HepG2 (cell line): ENCODE measurements around the gene TBX10. TPM values are rescaled to one million over a fixed set of nuclear protein-coding genes. Genes with fewer than 3 reads are reported as not detected.

Source experiments
- BCL6 ChIP-seq: IDR thresholded peaks from 2 replicates; pipeline ENCODE4 v1.6.1; 2016; ENCODE audit warnings: missing genetic modification reagents, missing compliant biosample characterization
- FLYWCH1 ChIP-seq: sonication (generic); formaldehyde crosslinking; IDR thresholded peaks from 2 replicates; pipeline ENCODE4 v1.8.1; 2023; ENCODE audit warnings: mild to moderate bottlenecking, missing genetic modification reagents
- HNRNPLL ChIP-seq: fragments of 200-400 bp; formaldehyde crosslinking; IDR thresholded peaks from 2 replicates; pipeline ENCODE4 v1.6.1; 2017; ENCODE audit warnings: mild to moderate bottlenecking, low read depth, low read length; ENCODE audit not compliant: poor library complexity, severe bottlenecking
- KDM5B ChIP-seq: sonication (generic); formaldehyde crosslinking; IDR thresholded peaks from 2 replicates; pipeline ENCODE4 v1.4.0; 2020; ENCODE audit warnings: missing genetic modification reagents, mild to moderate bottlenecking, borderline replicate concordance
- KDM6A ChIP-seq: IDR thresholded peaks from 2 replicates; pipeline ENCODE4 v1.6.1; 2016; ENCODE audit warnings: low read depth
- MEIS1 ChIP-seq: sonication (generic); formaldehyde crosslinking; IDR thresholded peaks from 2 replicates; pipeline ENCODE4 v1.9.0; 2021; ENCODE audit warnings: mild to moderate bottlenecking, missing genetic modification reagents, moderate library complexity, borderline replicate concordance
- NR2F6 ChIP-seq, 2 experiments: IDR thresholded peaks; 2 replicates each; pipeline ENCODE4 v1.6.1; 2016; ENCODE audit warnings: antibody characterized with exemption in 1 of 2, mild to moderate bottlenecking in 1 of 2
- PCBP2 ChIP-seq: fragments of 200-400 bp; formaldehyde crosslinking; optimal IDR thresholded peaks from 2 replicates; pipeline ENCODE3; 2018; ENCODE audit warnings: low read length, low read depth; ENCODE audit not compliant: poor library complexity, severe bottlenecking
- PRPF4 ChIP-seq: fragments of 200-400 bp; formaldehyde crosslinking; IDR thresholded peaks from 2 replicates; pipeline ENCODE4 v1.6.1; 2016; ENCODE audit warnings: low read length, low read depth; ENCODE audit not compliant: poor library complexity, severe bottlenecking
- TEAD3 ChIP-seq: optimal IDR thresholded peaks from 2 replicates; pipeline ENCODE3; 2016; ENCODE audit warnings: borderline replicate concordance
- ZFP36L2 ChIP-seq: sonication (generic); formaldehyde crosslinking; IDR thresholded peaks from 2 replicates; pipeline ENCODE4 v1.4.0; 2020; ENCODE audit warnings: missing genetic modification reagents
- ZNF354B ChIP-seq: sonication (generic); formaldehyde crosslinking; IDR thresholded peaks from 2 replicates; pipeline ENCODE4 v1.8.0; 2022; ENCODE audit warnings: mild to moderate bottlenecking, missing genetic modification reagents
- ZNF383 ChIP-seq: sonication (generic); formaldehyde crosslinking; IDR thresholded peaks from 2 replicates; pipeline ENCODE4 v1.4.0; 2020; ENCODE audit warnings: missing genetic modification reagents, mild to moderate bottlenecking, borderline replicate concordance
- ZNF543 ChIP-seq: sonication (generic); formaldehyde crosslinking; IDR thresholded peaks from 2 replicates; pipeline ENCODE4 v1.4.0; 2020; ENCODE audit warnings: mild to moderate bottlenecking, missing genetic modification reagents
- ZNF619 ChIP-seq: sonication (generic); formaldehyde crosslinking; IDR thresholded peaks from 2 replicates; pipeline ENCODE4 v1.4.0; 2020; ENCODE audit warnings: mild to moderate bottlenecking, missing genetic modification reagents
- ZNF652 ChIP-seq: IDR thresholded peaks from 2 replicates; pipeline ENCODE4 v1.6.1; 2016; ENCODE audit warnings: low read depth, borderline replicate concordance
- ZNF768 ChIP-seq: sonication (generic); formaldehyde crosslinking; IDR thresholded peaks from 2 replicates; pipeline ENCODE4 v1.4.0; 2020; ENCODE audit warnings: missing genetic modification reagents
- ZNF777 ChIP-seq: sonication (generic); formaldehyde crosslinking; IDR thresholded peaks from 2 replicates; pipeline ENCODE4 v1.4.0; 2020; ENCODE audit warnings: missing genetic modification reagents
- ZSCAN12 ChIP-seq: sonication (generic); formaldehyde crosslinking; IDR thresholded peaks from 2 replicates; pipeline ENCODE4 v1.9.0; 2021; ENCODE audit warnings: mild to moderate bottlenecking, missing genetic modification reagents
- ZSCAN9 ChIP-seq: IDR thresholded peaks from 2 replicates; pipeline ENCODE4 v1.6.1; 2016; ENCODE audit warnings: borderline replicate concordance
- polyA plus RNA-seq, 8 experiments: library from polyadenylated mRNA; depleted of rRNA in 3 of 8; stranded (reverse) in 7 of 8; unstranded in 1 of 8; fragments of >200 nt; fragmentation: Illumina TruSeq in 4 of 8; extraction: Trizol in 4 of 8; gene quantifications; 2 replicates each; pipeline versions ENCODE4 v1.2.1 to v1.2.3, GENCODE V29; 2011 to 2016; ENCODE audit warnings: low read depth in 4 of 8, missing spikeins in 1 of 8, mixed read lengths in 1 of 8; ENCODE audit not compliant: insufficient read depth in 1 of 8
- total RNA-seq, 5 experiments: library from RNA; depleted of rRNA; stranded (reverse); fragments of >200 nt; fragmentation: Illumina TruSeq; extraction: Trizol; gene quantifications; 2 replicates each; pipeline ENCODE4 v1.2.3, GENCODE V29; 2016; ENCODE audit warnings: low read depth in 1 of 5
- TF ChIP-seq, protein P1 (sequence below): sonication (generic); formaldehyde crosslinking; IDR thresholded peaks from 2 replicates; pipeline ENCODE4 v1.4.0; 2020; ENCODE audit warnings: missing genetic modification reagents
- TF ChIP-seq, protein P2 (sequence below): sonication (generic); formaldehyde crosslinking; IDR thresholded peaks from 2 replicates; pipeline ENCODE4 v1.5.0; 2020; ENCODE audit warnings: missing genetic modification reagents
- TF ChIP-seq, protein P3 (sequence below): sonication (generic); formaldehyde crosslinking; IDR thresholded peaks from 2 replicates; pipeline ENCODE4 v1.8.1; 2023; ENCODE audit warnings: mild to moderate bottlenecking, inconsistent platforms, moderate library complexity, missing genetic modification reagents, borderline replicate concordance
- TF ChIP-seq, protein P4 (sequence below): sonication (generic); formaldehyde crosslinking; IDR thresholded peaks from 2 replicates; pipeline ENCODE4 v1.4.0; 2020; ENCODE audit warnings: missing genetic modification reagents
- TF ChIP-seq, protein P5 (sequence below): sonication (generic); formaldehyde crosslinking; IDR thresholded peaks from 2 replicates; pipeline ENCODE4 v1.8.0; 2022; ENCODE audit warnings: low read depth, missing genetic modification reagents

TBX10 gene
- total and polyA plus RNA-seq, 2 of the 13 experiments (the other 11 are each of a cell fraction or from before 2014, with no cell fraction given) = 0.27 to 1.7 TPM

DNA sequence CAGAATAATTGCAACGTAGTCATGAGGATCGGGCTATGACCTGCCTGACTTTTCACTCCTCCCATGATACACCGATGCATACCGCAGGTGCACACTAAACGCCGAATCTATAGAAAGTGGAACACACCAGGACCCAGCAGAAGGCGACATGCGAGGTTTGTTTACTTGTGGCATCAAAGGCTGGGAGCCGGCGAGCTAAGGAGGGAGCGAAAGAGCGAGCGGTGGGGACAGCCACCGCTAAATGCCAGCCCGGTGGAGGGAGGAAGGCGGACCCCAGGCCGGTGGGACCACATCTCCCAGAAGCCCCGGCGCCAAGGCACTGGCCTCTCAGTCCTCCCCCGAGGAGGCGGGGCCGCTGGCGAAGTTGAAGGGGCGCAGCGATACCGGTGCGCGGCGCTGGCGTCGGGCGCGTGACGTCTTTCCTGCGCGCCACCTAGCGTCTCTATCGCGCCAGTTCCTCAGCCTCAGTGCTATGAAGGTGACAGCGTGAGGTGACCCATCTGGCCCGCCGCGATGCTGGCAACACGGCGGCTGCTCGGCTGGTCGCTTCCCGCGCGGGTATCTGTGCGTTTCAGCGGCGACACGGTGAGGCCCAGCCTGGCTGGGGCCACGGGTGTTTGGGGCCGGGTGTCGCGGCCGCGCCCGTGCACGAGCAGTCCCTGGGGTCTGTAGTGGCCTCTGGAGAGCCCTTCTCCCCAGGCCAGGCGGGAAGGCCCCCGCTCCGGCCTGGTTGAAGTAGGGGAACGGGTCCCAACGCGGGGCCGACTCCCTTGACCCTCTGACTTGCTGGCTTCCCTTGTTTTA is 32.9 kb downstream of the TBX10 start, which contains the start of gene NDUFV1 (continued):
- TF ChIP-seq, protein P1, sequence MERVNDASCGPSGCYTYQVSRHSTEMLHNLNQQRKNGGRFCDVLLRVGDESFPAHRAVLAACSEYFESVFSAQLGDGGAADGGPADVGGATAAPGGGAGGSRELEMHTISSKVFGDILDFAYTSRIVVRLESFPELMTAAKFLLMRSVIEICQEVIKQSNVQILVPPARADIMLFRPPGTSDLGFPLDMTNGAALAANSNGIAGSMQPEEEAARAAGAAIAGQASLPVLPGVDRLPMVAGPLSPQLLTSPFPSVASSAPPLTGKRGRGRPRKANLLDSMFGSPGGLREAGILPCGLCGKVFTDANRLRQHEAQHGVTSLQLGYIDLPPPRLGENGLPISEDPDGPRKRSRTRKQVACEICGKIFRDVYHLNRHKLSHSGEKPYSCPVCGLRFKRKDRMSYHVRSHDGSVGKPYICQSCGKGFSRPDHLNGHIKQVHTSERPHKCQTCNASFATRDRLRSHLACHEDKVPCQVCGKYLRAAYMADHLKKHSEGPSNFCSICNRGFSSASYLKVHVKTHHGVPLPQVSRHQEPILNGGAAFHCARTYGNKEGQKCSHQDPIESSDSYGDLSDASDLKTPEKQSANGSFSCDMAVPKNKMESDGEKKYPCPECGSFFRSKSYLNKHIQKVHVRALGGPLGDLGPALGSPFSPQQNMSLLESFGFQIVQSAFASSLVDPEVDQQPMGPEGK = peak; percentile 48
- TF ChIP-seq ZNF777 (no peak), ZNF354B (CRISPR knock-in tag) (no peak), ZNF652 (CRISPR knock-in tag) (no peak), MEIS1 (CRISPR knock-in tag) (peak; percentile 93; the same call in 1 of the 2 replicates), ZNF383 (CRISPR knock-in tag) (peak; percentile 83; the same call in 1 of the 2 replicates), ZNF768 (no peak), KDM6A (CRISPR knock-in tag) (no peak), NR2F6 (IDR thresholded peaks at IDR 0.05) (no peak), NR2F6 (CRISPR knock-in tag; IDR thresholded peaks at IDR 0.05) (peak; percentile 66; the same call in 1 of the 2 replicates), ZNF619 (CRISPR knock-in tag) (no peak), PCBP2 (no peak), KDM5B (CRISPR knock-in tag) (peak; percentile 42; the same call in 1 of the 2 replicates), HNRNPLL (peak; percentile 71), ZNF543 (peak; percentile 85; the same call in 1 of the 2 replicates), FLYWCH1 (CRISPR knock-in tag) (peak; percentile 67; the same call in 1 of the 2 replicates), ZSCAN12 (CRISPR knock-in tag) (no peak), BCL6 (CRISPR knock-in tag) (peak; percentile 54; the same call in 1 of the 2 replicates), ZFP36L2 (CRISPR knock-in tag) (no peak; the same call in 1 of the 2 replicates), TEAD3 (CRISPR knock-in tag) (peak; percentile 81), PRPF4 (no peak), ZSCAN9 (CRISPR knock-in tag) (peak; percentile 27; the same call in 1 of the 2 replicates)
- TF ChIP-seq, protein P2, sequence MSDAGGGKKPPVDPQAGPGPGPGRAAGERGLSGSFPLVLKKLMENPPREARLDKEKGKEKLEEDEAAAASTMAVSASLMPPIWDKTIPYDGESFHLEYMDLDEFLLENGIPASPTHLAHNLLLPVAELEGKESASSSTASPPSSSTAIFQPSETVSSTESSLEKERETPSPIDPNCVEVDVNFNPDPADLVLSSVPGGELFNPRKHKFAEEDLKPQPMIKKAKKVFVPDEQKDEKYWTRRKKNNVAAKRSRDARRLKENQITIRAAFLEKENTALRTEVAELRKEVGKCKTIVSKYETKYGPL = no peak
- TF ChIP-seq, protein P3, sequence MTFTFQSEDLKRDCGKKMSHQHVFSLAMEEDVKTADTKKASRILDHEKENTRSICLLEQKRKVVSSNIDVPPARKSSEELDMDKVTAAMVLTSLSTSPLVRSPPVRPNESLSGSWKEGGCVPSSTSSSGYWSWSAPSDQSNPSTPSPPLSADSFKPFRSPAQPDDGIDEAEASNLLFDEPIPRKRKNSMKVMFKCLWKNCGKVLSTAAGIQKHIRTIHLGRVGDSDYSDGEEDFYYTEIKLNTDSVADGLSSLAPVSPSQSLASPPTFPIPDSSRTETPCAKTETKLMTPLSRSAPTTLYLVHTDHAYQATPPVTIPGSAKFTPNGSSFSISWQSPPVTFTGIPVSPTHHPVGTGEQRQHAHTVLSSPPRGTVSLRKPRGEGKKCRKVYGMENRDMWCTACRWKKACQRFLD = no peak
- TF ChIP-seq, protein P4, sequence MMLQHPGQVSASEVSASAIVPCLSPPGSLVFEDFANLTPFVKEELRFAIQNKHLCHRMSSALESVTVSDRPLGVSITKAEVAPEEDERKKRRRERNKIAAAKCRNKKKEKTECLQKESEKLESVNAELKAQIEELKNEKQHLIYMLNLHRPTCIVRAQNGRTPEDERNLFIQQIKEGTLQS (CRISPR knock-in tag) = no peak
- TF ChIP-seq, protein P5, sequence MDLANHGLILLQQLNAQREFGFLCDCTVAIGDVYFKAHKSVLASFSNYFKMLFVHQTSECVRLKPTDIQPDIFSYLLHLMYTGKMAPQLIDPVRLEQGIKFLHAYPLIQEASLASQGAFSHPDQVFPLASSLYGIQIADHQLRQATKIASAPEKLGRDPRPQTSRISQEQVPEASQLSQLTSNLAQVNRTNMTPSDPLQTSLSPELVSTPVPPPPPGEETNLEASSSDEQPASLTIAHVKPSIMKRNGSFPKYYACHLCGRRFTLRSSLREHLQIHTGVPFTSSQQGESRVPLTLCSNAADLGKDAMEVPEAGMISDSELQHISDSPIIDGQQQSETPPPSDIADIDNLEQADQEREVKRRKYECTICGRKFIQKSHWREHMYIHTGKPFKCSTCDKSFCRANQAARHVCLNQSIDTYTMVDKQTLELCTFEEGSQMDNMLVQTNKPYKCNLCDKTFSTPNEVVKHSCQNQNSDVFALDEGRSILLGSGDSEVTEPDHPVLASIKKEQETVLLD (CRISPR knock-in tag) = no peak
